ENCODE data around the gene CERS6. TPM values are rescaled to one million over a fixed set of nuclear protein-coding genes. Genes with fewer than 3 reads are reported as not detected.

CERS6 gene
- total RNA-seq, 2 donors from 2014 or later = 7.7 to 21.5 TPM

GRCh38 chr2:168468354-168468753, 12.3 kb downstream of the CERS6 start:
- H3K9me3 Mint-ChIP-seq = no peaks in the 10 kb centered on the region
- no peaks in the 10 kb centered on the region for H3K36me3 Mint-ChIP-seq (ENCODE audit: low read depth)
- H3K27me3 Mint-ChIP-seq = no peaks in the 10 kb centered on the region
- H3K4me1 Mint-ChIP-seq = peaks cover 33% of the 10 kb centered on the region
- H3K27ac Mint-ChIP-seq = no peak overlapping the region
- no peak for ATAC-seq (replicated peaks)
- H3K4me3 Mint-ChIP-seq = no peak overlapping the region

GRCh38 chr2:168469281-168469988, 13.4 kb downstream of the CERS6 start:
- Mint-ChIP-seq H3K27me3 (no peaks in the 10 kb centered on the region), H3K27ac (no peak overlapping the region), H3K9me3 (no peaks in the 10 kb centered on the region), H3K36me3 (ENCODE audit: low read depth) (no peaks in the 10 kb centered on the region), H3K4me3 (no peak overlapping the region), H3K4me1 (peaks cover 30% of the 10 kb centered on the region)
- no peak for ATAC-seq (replicated peaks)

GRCh38 chr2:168470320-168471162, 14.5 kb downstream of the CERS6 start:
- Mint-ChIP-seq H3K27ac (no peak overlapping the region), H3K4me3 (no peak overlapping the region), H3K9me3 (no peaks in the 10 kb centered on the region), H3K4me1 (peaks cover 27% of the 10 kb centered on the region), H3K27me3 (no peaks in the 10 kb centered on the region), H3K36me3 (ENCODE audit: low read depth) (no peaks in the 10 kb centered on the region)
- ATAC-seq (replicated peaks) = no peak

GRCh38 chr2:168471163-168471475, 15.0 kb downstream of the CERS6 start:
- ATAC-seq (replicated peaks) = no peak
- H3K27me3 Mint-ChIP-seq = no peaks in the 10 kb centered on the region
- no peak overlapping the region for H3K27ac Mint-ChIP-seq
- H3K4me3 Mint-ChIP-seq = no peak overlapping the region
- H3K36me3 Mint-ChIP-seq (ENCODE audit: low read depth) = no peaks in the 10 kb centered on the region
- peaks cover 22% of the 10 kb centered on the region for H3K4me1 Mint-ChIP-seq
- no peaks in the 10 kb centered on the region for H3K9me3 Mint-ChIP-seq

GRCh38 chr2:168475636-168476035, 19.6 kb downstream of the CERS6 start:
- Mint-ChIP-seq H3K9me3 (no peaks in the 10 kb centered on the region), H3K27ac (no peak overlapping the region), H3K4me3 (no peak overlapping the region), H3K27me3 (no peaks in the 10 kb centered on the region), H3K36me3 (ENCODE audit: low read depth) (no peaks in the 10 kb centered on the region), H3K4me1 (peaks cover 3% of the 10 kb centered on the region)
- ATAC-seq (replicated peaks) = no peak

GRCh38 chr2:168478206-168478605, 22.1 kb downstream of the CERS6 start:
- Mint-ChIP-seq H3K4me3 (no peak overlapping the region), H3K9me3 (no peaks in the 10 kb centered on the region), H3K27me3 (no peaks in the 10 kb centered on the region), H3K4me1 (peaks cover 7% of the 10 kb centered on the region), H3K27ac (no peak overlapping the region), H3K36me3 (ENCODE audit: low read depth) (no peaks in the 10 kb centered on the region)
- ATAC-seq (replicated peaks) = no peak

- H3K4me3 Mint-ChIP-seq = no peak overlapping the region
- no peaks in the 10 kb centered on the region for H3K27me3 Mint-ChIP-seq
- no peaks in the 10 kb centered on the region for H3K36me3 Mint-ChIP-seq (ENCODE audit: low read depth)
- peaks cover 7% of the 10 kb centered on the region for H3K4me1 Mint-ChIP-seq
- no peaks in the 10 kb centered on the region for H3K9me3 Mint-ChIP-seq
- no peak overlapping the region for H3K27ac Mint-ChIP-seq
- ATAC-seq (replicated peaks) = peak; percentile 42
Measured at GRCh38 chr2:168480356-168480755, 24.3 kb downstream of the CERS6 start.

- H3K27me3 Mint-ChIP-seq = no peaks in the 10 kb centered on the region
- no peaks in the 10 kb centered on the region for H3K9me3 Mint-ChIP-seq
- H3K4me3 Mint-ChIP-seq = no peak overlapping the region
- no peaks in the 10 kb centered on the region for H3K36me3 Mint-ChIP-seq (ENCODE audit: low read depth)
- ATAC-seq (replicated peaks) = no peak
- peaks cover 7% of the 10 kb centered on the region for H3K4me1 Mint-ChIP-seq
- no peak overlapping the region for H3K27ac Mint-ChIP-seq
Measured at GRCh38 chr2:168480825-168481585, 24.9 kb downstream of the CERS6 start.

- no peak overlapping the region for H3K4me3 Mint-ChIP-seq
- H3K9me3 Mint-ChIP-seq = no peaks in the 10 kb centered on the region
- ATAC-seq (replicated peaks) = no peak
- no peaks in the 10 kb centered on the region for H3K36me3 Mint-ChIP-seq (ENCODE audit: low read depth)
- H3K27ac Mint-ChIP-seq = no peak overlapping the region
- H3K27me3 Mint-ChIP-seq = no peaks in the 10 kb centered on the region
- peaks cover 7% of the 10 kb centered on the region for H3K4me1 Mint-ChIP-seq
Measured at GRCh38 chr2:168482269-168482668, 26.2 kb downstream of the CERS6 start.

GRCh38 chr2:168482952-168483831, 27.1 kb downstream of the CERS6 start:
- Mint-ChIP-seq H3K27me3 (no peaks in the 10 kb centered on the region), H3K4me3 (no peak overlapping the region), H3K36me3 (ENCODE audit: low read depth) (no peaks in the 10 kb centered on the region), H3K4me1 (peaks cover 7% of the 10 kb centered on the region), H3K9me3 (no peaks in the 10 kb centered on the region), H3K27ac (no peak overlapping the region)
- ATAC-seq (replicated peaks) = no peak

GRCh38 chr2:168486477-168486876, 30.4 kb downstream of the CERS6 start:
- H3K4me3 Mint-ChIP-seq = no peak overlapping the region
- H3K27me3 Mint-ChIP-seq = no peaks in the 10 kb centered on the region
- no peak for ATAC-seq (replicated peaks)
- no peaks in the 10 kb centered on the region for H3K36me3 Mint-ChIP-seq (ENCODE audit: low read depth)
- no peak overlapping the region for H3K27ac Mint-ChIP-seq
- no peaks in the 10 kb centered on the region for H3K9me3 Mint-ChIP-seq
- H3K4me1 Mint-ChIP-seq = peaks cover 14% of the 10 kb centered on the region

- Mint-ChIP-seq H3K36me3 (ENCODE audit: low read depth) (no peaks in the 10 kb centered on the region), H3K4me1 (peaks cover 24% of the 10 kb centered on the region), H3K4me3 (peak overlapping the region; percentile 65), H3K9me3 (no peaks in the 10 kb centered on the region), H3K27me3 (no peaks in the 10 kb centered on the region), H3K27ac (peak overlapping the region; percentile 89)
- ATAC-seq (replicated peaks) = peak; percentile 94
Measured at GRCh38 chr2:168490015-168490874, 34.2 kb downstream of the CERS6 start.

GRCh38 chr2:168490946-168491605, 35.0 kb downstream of the CERS6 start:
- no peaks in the 10 kb centered on the region for H3K36me3 Mint-ChIP-seq (ENCODE audit: low read depth)
- peak; percentile 43 for ATAC-seq (replicated peaks)
- peaks cover 33% of the 10 kb centered on the region for H3K4me1 Mint-ChIP-seq
- H3K27me3 Mint-ChIP-seq = no peaks in the 10 kb centered on the region
- no peaks in the 10 kb centered on the region for H3K9me3 Mint-ChIP-seq
- H3K4me3 Mint-ChIP-seq = peak overlapping the region; percentile 65
- H3K27ac Mint-ChIP-seq = peak overlapping the region; percentile 89

All from activated T-helper 17 cell treated with anti-CD3 and anti-CD28 coated beads, Interleukin-2, amount 50 U/mL, for 72 hours (primary cell).